HepG2 (cell line): ENCODE data around the gene SWSAP1. TPM values are rescaled to one million over a fixed set of nuclear protein-coding genes. Genes with fewer than 3 reads are reported as not detected.

ENCODE experiments used
- ATAC-seq: fragments of 200-7000 bp; cut with Tn5 transposase; 3 replicates; pipeline ENCODE4 v1.9.1; 2020; ENCODE audit warnings: mild to moderate bottlenecking, moderate library complexity
- BruUV-seq: library from RNA; stranded (reverse); fragments of 400-500 nt; replicated peaks from 2 replicates; lab custom pipeline; 2021; lab: Mats Ljungman, UMichigan
- CTCF ChIA-PET: fragments of 300-600 bp; formaldehyde crosslinking; extraction: SDS; loops from one replicate; lab custom pipeline; 2021; ENCODE audit warnings: low total read pairs, inconsistent platforms, low intra/inter-chr PET ratio; lab: Yijun Ruan, JAX
- POLR2A ChIA-PET: fragments of 350-600 bp; sonication (Branson Sonifier 250); formaldehyde crosslinking; loops from one replicate; lab custom pipeline; 2020; ENCODE audit warnings: antibody characterized with exemption, inconsistent platforms; lab: Yijun Ruan, JAX
- DNase-seq: peaks from one replicate; pipeline ENCODE4 v3.0.0-alpha.2; 2015; ENCODE audit warnings: low spot score
- FAIRE-seq: peaks from 3 replicates; lab custom pipeline; 2011; peaks lifted over from hg19 to GRCh38; lab: Jason Lieb, UNC
- H2AFZ ChIP-seq: one replicate; pipeline ENCODE4 v1.6.1; 2011; ENCODE audit warnings: low read length, inconsistent platforms
- H3K27ac ChIP-seq: fragments of 300-600 bp; 3 replicates; pipeline ENCODE4 v1.8.0; 2011; ENCODE audit warnings: mixed run types, mild to moderate bottlenecking, mixed read lengths, low read length, inconsistent platforms; ENCODE audit not compliant: insufficient read depth; ENCODE audit errors: extremely low read length
- H3K27me3 ChIP-seq, 2 experiments: fragments of 200-600 bp in 1 of 2; 2 replicates in 1 of 2; 3 replicates in 1 of 2; pipeline versions ENCODE4 v1.6.0 to v1.8.0; 2011; ENCODE audit warnings: low read length in 2 of 2, mild to moderate bottlenecking in 2 of 2, moderate library complexity in 2 of 2, inconsistent platforms in 1 of 2; ENCODE audit not compliant: insufficient read depth in 2 of 2, control insufficient read depth in 1 of 2
- H3K36me3 ChIP-seq, 2 experiments: fragments of 200-600 bp in 1 of 2; replicated peaks in 1 of 2; 2 replicates in 1 of 2; 3 replicates in 1 of 2; pipeline versions ENCODE4 v1.5.1 to v1.8.0; 2011; ENCODE audit warnings: low read length in 2 of 2, inconsistent platforms in 1 of 2; ENCODE audit not compliant: insufficient read depth in 2 of 2, control insufficient read depth in 1 of 2
- H3K4me1 ChIP-seq: 2 replicates; pipeline ENCODE4 v1.5.1; 2012; ENCODE audit warnings: low read length, inconsistent platforms; ENCODE audit not compliant: insufficient read depth
- H3K4me2 ChIP-seq: 2 replicates; pipeline ENCODE4 v1.6.0; 2011; ENCODE audit warnings: low read depth, low read length, inconsistent platforms
- H3K4me3 ChIP-seq, 3 experiments: fragments of 200-600 bp in 1 of 3; sonication (generic), shearing (Covaris generic) in 1 of 3; replicated peaks in 1 of 3; 2 replicates each; pipeline ENCODE4 v1.5.1; 2011 to 2016; ENCODE audit warnings: low read length in 3 of 3, inconsistent platforms in 2 of 3, low read depth in 2 of 3, mild to moderate bottlenecking in 2 of 3, control low read depth in 1 of 3, mixed read lengths in 1 of 3; ENCODE audit not compliant: insufficient read depth in 1 of 3
- H3K79me2 ChIP-seq: one replicate; pipeline ENCODE4 v1.6.1; 2011; ENCODE audit warnings: low read length, inconsistent platforms; ENCODE audit not compliant: insufficient read depth
- H3K9ac ChIP-seq: 2 replicates; pipeline ENCODE4 v1.6.0; 2011; ENCODE audit warnings: mild to moderate bottlenecking, low read depth, low read length, inconsistent platforms; ENCODE audit not compliant: insufficient read depth
- H3K9me3 ChIP-seq: 2 replicates; pipeline ENCODE4 v1.5.1; 2012; ENCODE audit warnings: mild to moderate bottlenecking, low read length
- H4K20me1 ChIP-seq: 2 replicates; pipeline ENCODE4 v1.6.0; 2011; ENCODE audit warnings: inconsistent platforms, mild to moderate bottlenecking, low read length, moderate library complexity; ENCODE audit not compliant: insufficient read depth
- EZH2 ChIP-seq: conservative IDR thresholded peaks from 2 replicates; pipeline ENCODE4 v1.6.1; 2012; ENCODE audit warnings: mild to moderate bottlenecking, low read depth, low read length, moderate library complexity
- HOMEZ ChIP-seq: IDR thresholded peaks from 2 replicates; pipeline ENCODE4 v1.6.1; 2016; ENCODE audit warnings: low read depth
- NR2F6 ChIP-seq, 2 experiments: IDR thresholded peaks; 2 replicates each; pipeline ENCODE4 v1.6.1; 2016; ENCODE audit warnings: antibody characterized with exemption in 1 of 2, mild to moderate bottlenecking in 1 of 2
- SNAPC2 ChIP-seq: sonication (generic); formaldehyde crosslinking; IDR thresholded peaks from 2 replicates; pipeline ENCODE4 v1.8.1; 2022; ENCODE audit warnings: mild to moderate bottlenecking, missing genetic modification reagents
- WGBS: methylation state at CpG from one replicate; pipeline ENCODE4 v1.1.6; 2017; ENCODE audit warnings: low lambda C conversion rate; 5-methylcytosine and 5-hydroxymethylcytosine counted together
- in situ Hi-C: cut with HindIII; loops from 2 replicates; pipeline ENCODE4 v1.10.0; 2017; ENCODE audit warnings: low pct_unique_long_range_greater_than_20kb; ENCODE audit not compliant: extremely low pct_ligation_motif_present
- intact Hi-C: fragments of 100-400 bp; cut with micrococcal nuclease; formaldehyde crosslinking; loops from one replicate; pipeline ENCODE4 v1.10.0; 2022; ENCODE audit not compliant: unreplicated experiment
- polyA plus RNA-seq, 8 experiments: library from polyadenylated mRNA; depleted of rRNA in 3 of 8; stranded (reverse) in 7 of 8; unstranded in 1 of 8; fragments of >200 nt; fragmentation: Illumina TruSeq in 4 of 8; extraction: Trizol in 4 of 8; gene quantifications; 2 replicates each; pipeline versions ENCODE4 v1.2.1 to v1.2.3, GENCODE V29; 2011 to 2016; ENCODE audit warnings: low read depth in 4 of 8, missing spikeins in 1 of 8, mixed read lengths in 1 of 8; ENCODE audit not compliant: insufficient read depth in 1 of 8
- total RNA-seq, 5 experiments: library from RNA; depleted of rRNA; stranded (reverse); fragments of >200 nt; fragmentation: Illumina TruSeq; extraction: Trizol; gene quantifications; 2 replicates each; pipeline ENCODE4 v1.2.3, GENCODE V29; 2016; ENCODE audit warnings: low read depth in 1 of 5

SWSAP1 gene
- total and polyA plus RNA-seq, 2 of the 13 experiments (the other 11 are each of a cell fraction or from before 2014, with no cell fraction given) = 2.7 to 3.3 TPM

GRCh38 chr19:11399667-11400066, 25.2 kb downstream of the SWSAP1 start:
- no peaks in the 10 kb centered on the region for H4K20me1 ChIP-seq
- no TSS peak for BruUV-seq
- intact Hi-C loops (no loop called here), in situ Hi-C loops (no loop called here)
- no peak for DNase-seq
- WGBS = 83% methylated on average over 1 of the region's 9 CpGs
- no peaks in the 10 kb centered on the region for H3K9me3 ChIP-seq
- H2AFZ ChIP-seq = no peak overlapping the region
- H3K27ac ChIP-seq = no peak overlapping the region
- no peaks in the 10 kb centered on the region for H3K4me1 ChIP-seq
- H3K4me3 ChIP-seq = no peak overlapping the region
- TF ChIP-seq EZH2 (no peak), HOMEZ (no peak)
- no peaks in the 10 kb centered on the region for H3K79me2 ChIP-seq
- H3K9ac ChIP-seq = no peak overlapping the region
- H3K36me3 ChIP-seq = no peaks in the 10 kb centered on the region
- no peaks in the 10 kb centered on the region for H3K27me3 ChIP-seq
- ATAC-seq = no peak
- FAIRE-seq = no peak
- ChIA-PET CTCF (no interaction called here), POLR2A (no interaction called here)
- H3K4me2 ChIP-seq = no peak overlapping the region

GRCh38 chr19:11400798-11401197, 26.3 kb downstream of the SWSAP1 start:
- Histone ChIP-seq H3K4me2 (no peak overlapping the region), H3K9ac (no peak overlapping the region), H3K4me1 (no peaks in the 10 kb centered on the region), H3K36me3 (no peaks in the 10 kb centered on the region), H3K27me3 (no peaks in the 10 kb centered on the region), H3K4me3 (no peak overlapping the region), H3K27ac (no peak overlapping the region), H3K79me2 (no peaks in the 10 kb centered on the region), H4K20me1 (no peaks in the 10 kb centered on the region), H3K9me3 (no peaks in the 10 kb centered on the region), H2AFZ (no peak overlapping the region)
- CTCF ChIA-PET = no interaction called here
- no TSS peak for BruUV-seq
- intact Hi-C loops (no loop called here), in situ Hi-C loops (no loop called here)
- POLR2A ChIA-PET = no interaction called here
- FAIRE-seq (no peak), DNase-seq (no peak), ATAC-seq (no peak)
- 88% methylated on average over 1 of the region's 1 CpG for WGBS
- TF ChIP-seq NR2F6 (IDR thresholded peaks at IDR 0.05) (peak; percentile 30; the same call in 1 of the 2 replicates), NR2F6 (CRISPR knock-in tag; IDR thresholded peaks at IDR 0.05) (no peak), SNAPC2 (no peak)
- TF ChIP-seq, all 625 proteins: peak for 1
